Measurements from ENCODE around the gene EXD2. TPM values are rescaled to one million over a fixed set of nuclear protein-coding genes. Genes with fewer than 3 reads are reported as not detected.

The EXD2 gene
- total RNA-seq, 1 donor from 2014 or later = 20.9 TPM

DNA sequence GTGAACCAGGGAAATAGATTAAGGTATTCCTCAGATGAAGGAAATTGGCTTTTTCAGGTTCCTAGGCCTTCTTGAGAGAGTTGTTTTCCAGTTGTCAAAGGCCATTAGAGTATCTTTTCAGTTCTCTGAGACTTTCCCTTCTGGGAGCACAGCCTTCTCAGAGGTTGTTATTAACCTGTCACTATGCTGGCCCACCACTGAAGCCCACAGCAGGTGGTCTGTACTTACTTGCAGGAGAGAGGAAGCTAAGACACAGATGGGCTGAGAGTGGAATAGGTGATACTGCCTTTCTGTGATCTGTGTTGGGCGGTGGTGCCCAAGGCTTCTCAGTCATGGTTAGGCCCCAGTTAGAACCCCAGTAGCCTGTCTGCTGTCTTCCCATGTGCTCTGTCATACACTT, 45.8 kb downstream of the EXD2 start:
- Mint-ChIP-seq H3K27ac (ENCODE audit: unreplicated experiment) (no peak overlapping the region), H3K27me3 (ENCODE audit: low read depth) (no peaks in the 10 kb centered on the region), H3K4me3 (no peak overlapping the region), H3K36me3 (ENCODE audit: low read depth) (peaks cover 4% of the 10 kb centered on the region), H3K9me3 (no peaks in the 10 kb centered on the region), H3K4me1 (no peaks in the 10 kb centered on the region)
- TF ChIP-seq, protein P1, sequence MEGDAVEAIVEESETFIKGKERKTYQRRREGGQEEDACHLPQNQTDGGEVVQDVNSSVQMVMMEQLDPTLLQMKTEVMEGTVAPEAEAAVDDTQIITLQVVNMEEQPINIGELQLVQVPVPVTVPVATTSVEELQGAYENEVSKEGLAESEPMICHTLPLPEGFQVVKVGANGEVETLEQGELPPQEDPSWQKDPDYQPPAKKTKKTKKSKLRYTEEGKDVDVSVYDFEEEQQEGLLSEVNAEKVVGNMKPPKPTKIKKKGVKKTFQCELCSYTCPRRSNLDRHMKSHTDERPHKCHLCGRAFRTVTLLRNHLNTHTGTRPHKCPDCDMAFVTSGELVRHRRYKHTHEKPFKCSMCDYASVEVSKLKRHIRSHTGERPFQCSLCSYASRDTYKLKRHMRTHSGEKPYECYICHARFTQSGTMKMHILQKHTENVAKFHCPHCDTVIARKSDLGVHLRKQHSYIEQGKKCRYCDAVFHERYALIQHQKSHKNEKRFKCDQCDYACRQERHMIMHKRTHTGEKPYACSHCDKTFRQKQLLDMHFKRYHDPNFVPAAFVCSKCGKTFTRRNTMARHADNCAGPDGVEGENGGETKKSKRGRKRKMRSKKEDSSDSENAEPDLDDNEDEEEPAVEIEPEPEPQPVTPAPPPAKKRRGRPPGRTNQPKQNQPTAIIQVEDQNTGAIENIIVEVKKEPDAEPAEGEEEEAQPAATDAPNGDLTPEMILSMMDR (conservative IDR thresholded peaks at IDR 0.05) = no peak
- DNase-seq (ENCODE audit: low read depth, low spot score) = no peak

DNA sequence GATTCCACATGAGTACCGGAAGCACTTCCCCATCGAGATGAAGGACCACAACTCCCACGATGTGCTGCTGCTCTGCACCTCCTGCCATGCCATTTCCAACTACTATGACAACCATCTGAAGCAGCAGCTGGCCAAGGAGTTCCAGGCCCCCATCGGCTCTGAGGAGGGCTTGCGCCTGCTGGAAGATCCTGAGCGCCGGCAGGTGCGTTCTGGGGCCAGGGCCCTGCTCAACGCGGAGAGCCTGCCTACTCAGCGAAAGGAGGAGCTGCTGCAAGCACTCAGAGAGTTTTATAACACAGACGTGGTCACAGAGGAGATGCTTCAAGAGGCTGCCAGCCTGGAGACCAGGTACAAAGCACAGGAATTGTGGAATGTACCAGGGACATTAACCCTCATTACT, 46.3 kb downstream of the EXD2 start:
- H3K27me3 Mint-ChIP-seq (ENCODE audit: low read depth) = no peaks in the 10 kb centered on the region
- H3K4me3 Mint-ChIP-seq = no peak overlapping the region
- no peaks in the 10 kb centered on the region for H3K9me3 Mint-ChIP-seq
- TF ChIP-seq, protein P1 (conservative IDR thresholded peaks at IDR 0.05) = no peak
- no peak overlapping the region for H3K27ac Mint-ChIP-seq (ENCODE audit: unreplicated experiment)
- H3K4me1 Mint-ChIP-seq = peaks cover 2% of the 10 kb centered on the region
- no peaks in the 10 kb centered on the region for H3K36me3 Mint-ChIP-seq (ENCODE audit: low read depth)
- DNase-seq (ENCODE audit: low read depth, low spot score) = no peak

DNA sequence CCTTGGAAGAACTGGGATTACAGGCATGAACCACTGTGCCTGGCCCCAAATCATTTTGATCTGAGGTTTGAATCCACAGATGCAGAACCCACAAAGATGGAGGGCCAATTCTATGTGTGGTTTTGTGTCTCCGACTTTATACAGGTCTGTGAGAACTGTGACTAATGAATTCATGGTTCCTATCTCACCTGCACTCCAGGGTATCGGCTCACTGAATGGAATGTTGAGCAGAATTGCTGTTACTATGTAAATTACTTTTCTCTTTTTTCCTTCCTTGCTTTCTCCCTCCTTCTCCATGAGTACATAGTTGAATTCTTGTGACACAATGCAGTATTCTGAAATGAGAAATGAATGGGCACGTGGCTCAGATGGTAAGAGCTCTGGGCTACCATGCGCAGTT, 47.6 kb downstream of the EXD2 start:
- Mint-ChIP-seq H3K36me3 (ENCODE audit: low read depth) (no peaks in the 10 kb centered on the region), H3K9me3 (no peaks in the 10 kb centered on the region), H3K27ac (ENCODE audit: unreplicated experiment) (no peak overlapping the region), H3K4me1 (peaks cover 5% of the 10 kb centered on the region), H3K4me3 (no peak overlapping the region), H3K27me3 (ENCODE audit: low read depth) (no peaks in the 10 kb centered on the region)
- TF ChIP-seq, protein P1 (conservative IDR thresholded peaks at IDR 0.05) = no peak
- DNase-seq (ENCODE audit: low read depth, low spot score) = no peak

DNA sequence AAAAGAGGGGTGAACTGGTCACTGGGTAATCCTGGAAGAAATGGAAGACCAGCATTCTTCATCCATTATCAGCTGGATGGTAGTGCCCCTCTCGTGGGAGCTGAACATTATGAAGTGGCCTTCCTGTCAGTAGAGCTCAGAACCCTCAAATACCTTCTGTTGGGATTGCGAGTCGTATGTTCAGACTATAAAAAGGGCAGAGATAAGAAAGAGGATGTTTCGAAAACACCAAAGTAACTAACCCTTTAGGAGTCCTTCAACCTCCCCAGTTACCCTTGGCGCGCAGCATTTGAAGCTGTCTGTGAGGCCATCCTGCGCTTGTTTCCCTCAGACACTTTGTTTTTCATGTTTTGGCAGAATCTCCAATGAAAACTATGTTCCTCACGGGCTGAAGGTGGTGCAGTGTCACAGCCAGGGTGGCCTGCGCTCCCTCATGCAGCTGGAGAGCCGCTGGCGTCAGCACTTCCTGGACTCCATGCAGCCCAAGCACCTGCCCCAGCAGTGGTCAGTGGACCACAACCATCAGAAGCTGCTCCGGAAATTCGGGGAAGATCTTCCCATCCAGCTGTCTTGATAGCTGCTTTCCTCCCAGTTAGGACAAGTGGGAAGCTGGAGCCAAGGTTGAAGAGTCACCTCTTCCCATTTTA, 49.4 kb downstream of the EXD2 start:
- TF ChIP-seq, protein P1 (conservative IDR thresholded peaks at IDR 0.05) = no peak
- Mint-ChIP-seq H3K4me3 (no peak overlapping the region), H3K9me3 (no peaks in the 10 kb centered on the region), H3K36me3 (ENCODE audit: low read depth) (no peaks in the 10 kb centered on the region), H3K27ac (ENCODE audit: unreplicated experiment) (no peak overlapping the region), H3K27me3 (ENCODE audit: low read depth) (no peaks in the 10 kb centered on the region), H3K4me1 (peaks cover 5% of the 10 kb centered on the region)
- no peak for DNase-seq (ENCODE audit: low read depth, low spot score)

DNA sequence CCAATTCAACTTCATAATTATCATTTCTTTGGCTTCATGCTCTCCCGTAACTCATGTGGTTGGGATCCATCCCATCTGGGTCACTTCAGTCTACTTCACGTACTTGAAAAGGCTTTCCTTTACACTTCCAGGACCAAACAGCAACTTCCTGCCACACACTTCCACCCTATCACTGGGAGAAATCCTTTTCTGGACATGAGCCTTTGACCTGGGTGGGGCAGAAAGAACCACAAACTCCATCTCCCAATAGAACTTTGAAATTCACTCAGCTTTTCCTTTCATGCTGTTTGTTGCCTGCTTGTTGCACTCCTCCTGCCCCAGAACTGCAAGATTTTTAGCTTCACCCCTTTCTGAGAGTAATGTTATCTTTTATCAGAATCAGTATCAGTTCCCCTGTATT, 50.3 kb downstream of the EXD2 start:
- no peak for DNase-seq (ENCODE audit: low read depth, low spot score)
- no peak overlapping the region for H3K27ac Mint-ChIP-seq (ENCODE audit: unreplicated experiment)
- H3K4me3 Mint-ChIP-seq = no peak overlapping the region
- TF ChIP-seq, protein P1 (conservative IDR thresholded peaks at IDR 0.05) = no peak
- H3K9me3 Mint-ChIP-seq = no peaks in the 10 kb centered on the region
- H3K27me3 Mint-ChIP-seq (ENCODE audit: low read depth) = no peaks in the 10 kb centered on the region
- H3K36me3 Mint-ChIP-seq (ENCODE audit: low read depth) = no peaks in the 10 kb centered on the region
- peaks cover 5% of the 10 kb centered on the region for H3K4me1 Mint-ChIP-seq
